Measurements from ENCODE around the gene ARL6IP4. TPM values are rescaled to one million over a fixed set of nuclear protein-coding genes. Genes with fewer than 3 reads are reported as not detected.

Gene ARL6IP4
- total and polyA plus RNA-seq, 10 of the 15 experiments (the other 5 are each of a cell fraction or from before 2014, with no cell fraction given), result 2.5 to 320 (median 188) TPM

GRCh38 chr12:122994140-122994675, 13.7 kb downstream of the ARL6IP4 start:
- FAIRE-seq (no peak), DNase-seq (ENCODE audit: low read depth, low spot score) (no peak), ATAC-seq (no peak)
- 47% methylated on average over 10 of the region's 10 CpGs for WGBS (ENCODE audit: insufficient coverage, insufficient replicate concordance, low lambda C conversion rate, missing lambda C conversion rate)
- Histone ChIP-seq H2AFZ (ENCODE audit: control insufficient read depth, low read depth, low read length) (no peak overlapping the region), H3K4me2 (ENCODE audit: control insufficient read depth, insufficient read depth) (no peak overlapping the region), H4K20me1 (ENCODE audit: control insufficient read depth, insufficient read depth) (no peaks in the 10 kb centered on the region), H3K9ac (ENCODE audit: control insufficient read depth, insufficient read depth, low read length) (no peak overlapping the region), H3K9me3 (replicated peaks; ENCODE audit: control insufficient read depth, insufficient read depth, low read length) (no peaks in the 10 kb centered on the region), H3K27ac (ENCODE audit: control insufficient read depth, insufficient read depth) (no peak overlapping the region), H3K27me3 (replicated peaks in 1 of 2; ENCODE audit: control insufficient read depth in 2 of 2, insufficient read depth in 2 of 2, low read length in 1 of 2) (no peaks in the 10 kb centered on the region; a peak in 1 of 4 replicates), H3K36me3 (ENCODE audit: control insufficient read depth in 2 of 2, insufficient read depth in 2 of 2, low read length in 1 of 2) (no peaks in the 10 kb centered on the region), H3K4me1 (ENCODE audit: control insufficient read depth, insufficient read depth, low read length) (peaks cover 9% of the 10 kb centered on the region), H3K4me3 (no peak overlapping the region), H3K79me2 (ENCODE audit: control insufficient read depth, insufficient read depth, low read length) (no peaks in the 10 kb centered on the region)
- TF ChIP-seq TAF1 (IDR thresholded peaks at IDR 0.05; ENCODE audit: borderline replicate concordance, low read depth, low read length) (no peak), TCF12 (IDR thresholded peaks at IDR 0.05; ENCODE audit: low read depth, low read length) (no peak), ATF3 (IDR thresholded peaks at IDR 0.05; ENCODE audit: borderline replicate concordance, extremely low read depth, low read depth, low read length) (no peak), STAT1 (conservative IDR thresholded peaks at IDR 0.05) (no peak), MAX (IDR thresholded peaks at IDR 0.05; ENCODE audit: low read depth, low read length) (no peak), FOXK2 (IDR thresholded peaks at IDR 0.05) (no peak), SIN3A (IDR thresholded peaks at IDR 0.05; ENCODE audit: low read depth, low read length) (no peak), IRF3 (IDR thresholded peaks at IDR 0.05) (no peak), POLR2A (IDR thresholded peaks at IDR 0.05; ENCODE audit: low read depth, low read length) (no peak), LARP7 (IDR thresholded peaks at IDR 0.05) (no peak), RAD21 (IDR thresholded peaks at IDR 0.05; ENCODE audit: insufficient read depth, low read depth, low read length) (no peak), MEF2A (IDR thresholded peaks at IDR 0.05; ENCODE audit: insufficient read depth, low read depth, low read length) (no peak), YY1 (IDR thresholded peaks at IDR 0.05; ENCODE audit: low read depth, low read length) (no peak), BCL11A (IDR thresholded peaks at IDR 0.05; ENCODE audit: low read depth, low read length) (no peak), RFX5 (IDR thresholded peaks at IDR 0.05; ENCODE audit: low read depth, low read length) (no peak), NFYB (IDR thresholded peaks at IDR 0.05; ENCODE audit: insufficient read depth, low read depth, low read length) (no peak), ATF7 (IDR thresholded peaks at IDR 0.05; ENCODE audit: low read depth) (no peak), SPI1 (IDR thresholded peaks at IDR 0.05; ENCODE audit: borderline replicate concordance, insufficient read depth, low read depth, low read length) (no peak), RB1 (IDR thresholded peaks at IDR 0.05; ENCODE audit: borderline replicate concordance) (no peak)
- ChIA-PET RAD21 (ENCODE audit: unreplicated experiment) (no interaction called here), POLR2A (interaction anchor here (0.5 to 1.0 kb wide), 5 partner anchors 52 to 1022 kb away, joined by 3 to 4 read pairs (median 3); no protein-coding TSS in a partner anchor), CTCF (interaction anchor here (1.2 to 2.7 kb wide), 2 partner anchors 159 to 244 kb away, joined by 3 to 11 read pairs; no protein-coding TSS in a partner anchor), SMC1A (ENCODE audit: uncharacterized antibody, unreplicated experiment) (no interaction called here)
- in situ Hi-C loops (cut with MboI) (no loop called here), intact Hi-C loops (cut with micrococcal nuclease; ENCODE audit: unreplicated experiment) (no loop called here)
- no TSS peak for BruUV-seq (replicated peaks)

Measured in GM12878 (cell line).